ENCODE results near the gene MACIR.
"Not testable (repeated sequence)": the region's sequence is repeated elsewhere in the genome, so short reads cannot be mapped to it uniquely, and the experiment has no call there.

The MACIR gene

GRCh38 chr5:103219074-103219473 lies 39.5 kb upstream of the MACIR start:
- not testable (repeated sequence) for H4K91ac ChIP-seq (ENCODE audit: low read depth, low read length); H3K14ac ChIP-seq (ENCODE audit: low read length); H4K8ac ChIP-seq (ENCODE audit: low read depth, low read length); H3K23ac ChIP-seq (ENCODE audit: low read length); H3K4me2 ChIP-seq (ENCODE audit: low read length); H3K18ac ChIP-seq (ENCODE audit: low read length); H3K27me3 ChIP-seq (ENCODE audit: insufficient read depth, low read length); H3K4me3 ChIP-seq (ENCODE audit: low read depth, low read length); H4K12ac ChIP-seq (ENCODE audit: low read depth, low read length); H3K4me1 ChIP-seq (ENCODE audit: control insufficient read depth in 1 of 2, insufficient read depth in 2 of 2, low read length in 2 of 2); H3K4ac ChIP-seq (ENCODE audit: low read depth, low read length); H3K36me3 ChIP-seq (ENCODE audit: control insufficient read depth in 1 of 2, insufficient read depth in 2 of 2, low read length in 2 of 2); H2BK5ac ChIP-seq (ENCODE audit: low read depth, low read length, poor library complexity); H3K9me3 ChIP-seq (ENCODE audit: insufficient read depth, low read depth, low read length); H2AFZ ChIP-seq (ENCODE audit: insufficient read depth, low read length, poor library complexity); H3K79me1 ChIP-seq (ENCODE audit: low read length); H3K9ac ChIP-seq (ENCODE audit: low read length); DNase-seq; H2BK12ac ChIP-seq (ENCODE audit: low read length); H3K27ac ChIP-seq (ENCODE audit: low read depth, low read length); H2AK5ac ChIP-seq (ENCODE audit: low read length); H2BK120ac ChIP-seq (ENCODE audit: insufficient read depth, low read length, poor library complexity); H3K79me2 ChIP-seq (ENCODE audit: control insufficient read depth, insufficient read depth, low read length, poor library complexity)
- no CpG with 5 or more reads among the region's 2 CpGs for WGBS (ENCODE audit: extremely low coverage, insufficient coverage, insufficient read length)

- H3K4me3 ChIP-seq (ENCODE audit: low read depth, low read length): no peak overlapping the region
- no peak overlapping the region for H4K8ac ChIP-seq (ENCODE audit: low read depth, low read length)
- no peaks in the 10 kb centered on the region for H3K79me1 ChIP-seq (ENCODE audit: low read length)
These were observed 35.3 kb upstream of the MACIR start for GRCh38 chr5:103223031-103223955.

GRCh38 chr5:103224118-103224893 lies 34.3 kb upstream of the MACIR start:
- H3K27ac ChIP-seq (ENCODE audit: low read depth, low read length): no peak overlapping the region
- no peak overlapping the region for H3K14ac ChIP-seq (ENCODE audit: low read length)
- H2BK120ac ChIP-seq (ENCODE audit: insufficient read depth, low read length, poor library complexity): peak overlapping the region; percentile 2
- WGBS (ENCODE audit: extremely low coverage, insufficient coverage, insufficient read length): no CpG with 5 or more reads among the region's 11 CpGs
- H2AFZ ChIP-seq (ENCODE audit: insufficient read depth, low read length, poor library complexity): peak overlapping the region; percentile 53
- H3K9ac ChIP-seq (ENCODE audit: low read length): no peak overlapping the region
- no peaks in the 10 kb centered on the region for H3K79me2 ChIP-seq (ENCODE audit: control insufficient read depth, insufficient read depth, low read length, poor library complexity)
- peak overlapping the region; percentile 7 for H4K91ac ChIP-seq (ENCODE audit: low read depth, low read length)
- no peak overlapping the region for H3K23ac ChIP-seq (ENCODE audit: low read length)
- no peak overlapping the region for H3K4me3 ChIP-seq (ENCODE audit: low read depth, low read length)
- H3K79me1 ChIP-seq (ENCODE audit: low read length): no peaks in the 10 kb centered on the region
- peak overlapping the region; percentile 59 for H4K8ac ChIP-seq (ENCODE audit: low read depth, low read length)
- H3K9me3 ChIP-seq (ENCODE audit: insufficient read depth, low read depth, low read length): peaks cover 2% of the 10 kb centered on the region
- no peak overlapping the region for H2AK5ac ChIP-seq (ENCODE audit: low read length)
- H4K12ac ChIP-seq (ENCODE audit: low read depth, low read length): no peak overlapping the region
- no peaks in the 10 kb centered on the region for H3K27me3 ChIP-seq (ENCODE audit: insufficient read depth, low read length)
- peak; percentile 47 to 78 for DNase-seq
- H3K4me1 ChIP-seq (ENCODE audit: control insufficient read depth in 1 of 2, insufficient read depth in 2 of 2, low read length in 2 of 2): peaks cover 0 to 3% of the 10 kb centered on the region in 2 experiments
- H3K36me3 ChIP-seq (ENCODE audit: control insufficient read depth in 1 of 2, insufficient read depth in 2 of 2, low read length in 2 of 2): no peaks in the 10 kb centered on the region
- no peak overlapping the region for H2BK5ac ChIP-seq (ENCODE audit: low read depth, low read length, poor library complexity)
- peak overlapping the region; percentile 41 for H2BK12ac ChIP-seq (ENCODE audit: low read length)
- no peak overlapping the region for H3K4ac ChIP-seq (ENCODE audit: low read depth, low read length)
- no peak overlapping the region for H3K18ac ChIP-seq (ENCODE audit: low read length)
- no peak overlapping the region for H3K4me2 ChIP-seq (ENCODE audit: low read length)

More at GRCh38 chr5:103223031-103223955, 35.3 kb upstream of the MACIR start:
- no peak overlapping the region for H3K4me2 ChIP-seq (ENCODE audit: low read length)
- H4K12ac ChIP-seq (ENCODE audit: low read depth, low read length): no peak overlapping the region
- H3K18ac ChIP-seq (ENCODE audit: low read length): no peak overlapping the region
- no peak overlapping the region for H3K23ac ChIP-seq (ENCODE audit: low read length)
- peak overlapping the region; percentile 55 for H2AK5ac ChIP-seq (ENCODE audit: low read length)
- H3K36me3 ChIP-seq (ENCODE audit: control insufficient read depth in 1 of 2, insufficient read depth in 2 of 2, low read length in 2 of 2): no peaks in the 10 kb centered on the region
- no peak overlapping the region for H2AFZ ChIP-seq (ENCODE audit: insufficient read depth, low read length, poor library complexity)
- H4K91ac ChIP-seq (ENCODE audit: low read depth, low read length): no peak overlapping the region
- H3K27ac ChIP-seq (ENCODE audit: low read depth, low read length): no peak overlapping the region
- H3K9me3 ChIP-seq (ENCODE audit: insufficient read depth, low read depth, low read length): peaks cover 2% of the 10 kb centered on the region
- H2BK5ac ChIP-seq (ENCODE audit: low read depth, low read length, poor library complexity): no peak overlapping the region
- no peaks in the 10 kb centered on the region for H3K79me2 ChIP-seq (ENCODE audit: control insufficient read depth, insufficient read depth, low read length, poor library complexity)
- no peak overlapping the region for H3K9ac ChIP-seq (ENCODE audit: low read length)
- no peak overlapping the region for H3K4ac ChIP-seq (ENCODE audit: low read depth, low read length)
- H3K14ac ChIP-seq (ENCODE audit: low read length): no peak overlapping the region
- no peaks in the 10 kb centered on the region for H3K27me3 ChIP-seq (ENCODE audit: insufficient read depth, low read length)
- no CpG with 5 or more reads among the region's 28 CpGs for WGBS (ENCODE audit: extremely low coverage, insufficient coverage, insufficient read length)
- no peak overlapping the region for H2BK12ac ChIP-seq (ENCODE audit: low read length)
- H3K4me1 ChIP-seq (ENCODE audit: control insufficient read depth in 1 of 2, insufficient read depth in 2 of 2, low read length in 2 of 2): peaks cover 0 to 3% of the 10 kb centered on the region in 2 experiments
- H2BK120ac ChIP-seq (ENCODE audit: insufficient read depth, low read length, poor library complexity): no peak overlapping the region
- DNase-seq: no peak

GRCh38 chr5:103224894-103225246 lies 33.7 kb upstream of the MACIR start:
- Histone ChIP-seq H3K4me3 (ENCODE audit: low read depth, low read length) (no peak overlapping the region), H3K9me3 (ENCODE audit: insufficient read depth, low read depth, low read length) (peaks cover 2% of the 10 kb centered on the region), H3K4me1 (ENCODE audit: control insufficient read depth in 1 of 2, insufficient read depth in 2 of 2, low read length in 2 of 2) (peaks cover 0 to 3% of the 10 kb centered on the region in 2 experiments), H4K12ac (ENCODE audit: low read depth, low read length) (no peak overlapping the region), H2AK5ac (ENCODE audit: low read length) (no peak overlapping the region), H3K27ac (ENCODE audit: low read depth, low read length) (no peak overlapping the region), H3K79me1 (ENCODE audit: low read length) (no peaks in the 10 kb centered on the region), H4K91ac (ENCODE audit: low read depth, low read length) (no peak overlapping the region), H3K36me3 (ENCODE audit: control insufficient read depth in 1 of 2, insufficient read depth in 2 of 2, low read length in 2 of 2) (no peaks in the 10 kb centered on the region), H2AFZ (ENCODE audit: insufficient read depth, low read length, poor library complexity) (no peak overlapping the region), H2BK12ac (ENCODE audit: low read length) (no peak overlapping the region), H4K8ac (ENCODE audit: low read depth, low read length) (no peak overlapping the region), H3K79me2 (ENCODE audit: control insufficient read depth, insufficient read depth, low read length, poor library complexity) (no peaks in the 10 kb centered on the region), H3K9ac (ENCODE audit: low read length) (no peak overlapping the region), H3K14ac (ENCODE audit: low read length) (no peak overlapping the region), H3K23ac (ENCODE audit: low read length) (no peak overlapping the region), H3K4me2 (ENCODE audit: low read length) (no peak overlapping the region), H2BK120ac (ENCODE audit: insufficient read depth, low read length, poor library complexity) (no peak overlapping the region), H3K18ac (ENCODE audit: low read length) (no peak overlapping the region), H2BK5ac (ENCODE audit: low read depth, low read length, poor library complexity) (no peak overlapping the region), H3K4ac (ENCODE audit: low read depth, low read length) (no peak overlapping the region), H3K27me3 (ENCODE audit: insufficient read depth, low read length) (no peaks in the 10 kb centered on the region)
- DNase-seq: no peak
- no CpG with 5 or more reads among the region's 5 CpGs for WGBS (ENCODE audit: extremely low coverage, insufficient coverage, insufficient read length)
